ENCODE measurements around the gene ST6GAL1. TPM values are rescaled to one million over a fixed set of nuclear protein-coding genes. Genes with fewer than 3 reads are reported as not detected.
"Not testable (repeated sequence)": the region's sequence is repeated elsewhere in the genome, so short reads cannot be mapped to it uniquely, and the experiment has no call there.

ST6GAL1 gene
- total RNA-seq, 4 donors from 2014 or later: 11.1 to 29.8 (median 18.6) TPM

DNA sequence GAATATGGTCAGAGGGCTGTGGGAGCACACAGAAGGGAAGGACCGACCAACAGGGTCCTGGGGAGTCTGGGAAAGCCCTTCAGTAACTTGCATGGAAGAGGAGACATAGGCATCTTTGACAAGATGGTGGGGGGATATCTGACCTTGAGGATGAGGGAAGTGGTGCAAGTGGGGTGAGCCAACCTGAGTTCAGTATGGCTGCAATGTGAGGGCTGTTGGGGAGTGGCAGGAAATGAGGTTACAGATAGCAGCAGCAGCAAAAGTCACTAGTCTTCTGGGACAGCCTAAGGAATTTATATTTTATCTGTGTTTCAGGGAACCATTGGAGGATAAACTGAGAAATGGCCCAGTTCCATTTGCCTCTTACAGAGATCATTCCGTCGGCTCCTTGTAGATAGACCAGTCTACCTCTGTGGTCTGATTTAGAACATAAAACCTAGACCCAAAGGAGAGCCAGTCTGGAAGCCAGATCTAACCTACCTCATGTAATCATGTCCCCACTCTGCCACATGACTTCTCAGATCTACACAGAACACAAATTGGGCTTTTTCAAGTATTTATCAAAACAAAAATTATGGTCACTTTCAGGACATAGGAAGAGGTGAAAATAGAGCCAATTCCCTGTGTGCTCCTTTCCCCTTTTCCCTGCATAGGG lies 75.6 kb downstream of the ST6GAL1 start:
- Histone ChIP-seq H3K9me3 (no peaks in the 10 kb centered on the region), H3K27me3 (no peaks in the 10 kb centered on the region), H3K27ac (no peak overlapping the region), H3K4me3 (no peak overlapping the region), H3K4me1 (peaks cover 0 to 17% of the 10 kb centered on the region in 2 donors), H3K36me3 (no peaks in the 10 kb centered on the region)
- ATAC-seq: no peak
- DNase-seq: no peak
- no peak for TF ChIP-seq POLR2A (IDR thresholded peaks at IDR 0.05)
- TF ChIP-seq CTCF (IDR thresholded peaks at IDR 0.05 in 4 of 5, conservative IDR thresholded peaks at IDR 0.05 in 1 of 5): no peak
- intact Hi-C loops (cut with DNase I; ENCODE audit: low total_unique reads) (no loop called here), in situ Hi-C loops (cut with MboI; ENCODE audit: low sequenced_read_pairs in 4 of 4) (no loop called here)

- H3K9me3 ChIP-seq: no peaks in the 10 kb centered on the region
- intact Hi-C loops (cut with DNase I; ENCODE audit: low total_unique reads): no loop called here
- H3K4me3 ChIP-seq: no peak overlapping the region
- H3K27me3 ChIP-seq: no peaks in the 10 kb centered on the region
- in situ Hi-C loops (cut with MboI; ENCODE audit: low sequenced_read_pairs in 4 of 4): no loop called here
- peak in 1 of 2 donors; percentile 75 for ATAC-seq
- H3K36me3 ChIP-seq: no peaks in the 10 kb centered on the region
- H3K4me1 ChIP-seq: peaks cover 0 to 22% of the 10 kb centered on the region in 2 donors
- DNase-seq: no peak
- TF ChIP-seq CTCF (IDR thresholded peaks at IDR 0.05 in 4 of 5, conservative IDR thresholded peaks at IDR 0.05 in 1 of 5): no peak
- no peak for TF ChIP-seq POLR2A (IDR thresholded peaks at IDR 0.05)
- H3K27ac ChIP-seq: peak overlapping the region in 2 of 4 donors; percentile 11 to 52
Observed at GRCh38 chr3:187006864-187007630, 76.7 kb downstream of the ST6GAL1 start.

- H3K27ac ChIP-seq: peak overlapping the region in 1 of 4 donors; percentile 8
- in situ Hi-C loops (cut with MboI; ENCODE audit: low sequenced_read_pairs in 4 of 4); ATAC-seq; H3K36me3 ChIP-seq; H3K9me3 ChIP-seq; H3K4me3 ChIP-seq; DNase-seq; intact Hi-C loops (cut with DNase I; ENCODE audit: low total_unique reads); H3K27me3 ChIP-seq: not testable (repeated sequence)
- peaks cover 0 to 39% of the 10 kb centered on the region in 2 donors for H3K4me1 ChIP-seq
Observed at GRCh38 chr3:187010382-187010781, 80.1 kb downstream of the ST6GAL1 start.

DNA sequence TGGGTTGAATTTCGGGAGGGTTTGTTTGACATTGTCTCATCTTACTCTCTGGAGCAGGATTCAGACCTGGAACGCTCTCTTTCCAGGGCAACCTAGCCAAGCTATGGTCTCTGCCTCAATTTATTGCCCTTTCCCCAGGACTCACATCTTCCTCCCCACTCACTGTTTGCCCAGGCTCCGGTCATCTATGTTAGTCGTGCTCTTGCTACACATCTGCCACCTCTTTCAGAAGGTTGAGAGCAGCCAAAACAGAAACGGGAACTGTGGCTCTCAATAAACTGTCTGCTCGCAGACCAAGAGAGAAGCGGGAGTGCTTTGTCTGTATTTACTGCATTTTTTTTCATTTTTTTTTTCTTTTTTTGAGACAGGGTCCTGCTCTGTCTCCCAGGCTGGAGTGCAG lies 81.6 kb downstream of the ST6GAL1 start:
- ATAC-seq: no peak
- TF ChIP-seq POLR2A (IDR thresholded peaks at IDR 0.05): no peak
- TF ChIP-seq CTCF (IDR thresholded peaks at IDR 0.05 in 4 of 5, conservative IDR thresholded peaks at IDR 0.05 in 1 of 5): no peak

DNA sequence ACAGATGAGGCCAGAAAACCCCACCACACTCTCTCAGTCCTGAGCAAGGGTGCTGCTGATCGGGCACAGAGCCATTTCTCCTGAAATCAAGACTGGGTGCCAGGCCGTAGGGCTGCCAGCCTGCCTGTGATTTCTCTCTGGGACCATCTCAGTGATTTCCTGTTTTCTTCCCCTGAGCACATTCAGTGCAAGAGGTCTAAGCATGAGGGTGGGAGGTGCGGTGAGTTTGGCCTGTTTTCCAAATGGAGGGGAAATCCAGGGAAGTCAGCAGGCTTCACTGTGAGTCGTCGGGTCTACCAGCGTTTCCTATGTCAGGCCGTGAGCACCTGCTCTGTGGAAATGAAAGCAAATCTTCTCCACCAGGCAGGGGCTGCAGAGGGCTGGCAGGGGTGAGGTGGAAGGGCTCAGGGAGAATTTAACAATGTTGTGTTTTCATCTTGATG lies 82.3 kb downstream of the ST6GAL1 start:
- peak in 1 of 2 donors; percentile 45 for ATAC-seq

More for the DNA sequence above, 81.6 kb downstream of the ST6GAL1 start:
- intact Hi-C loops (cut with DNase I; ENCODE audit: low total_unique reads): no loop called here
- Histone ChIP-seq H3K9me3 (no peaks in the 10 kb centered on the region), H3K27ac (peak overlapping the region in 3 of 4 donors; percentile 28 to 58 (median 37)), H3K4me3 (no peak overlapping the region), H3K4me1 (peaks cover 0 to 34% of the 10 kb centered on the region in 2 donors), H3K27me3 (no peaks in the 10 kb centered on the region), H3K36me3 (no peaks in the 10 kb centered on the region)
- in situ Hi-C loops (cut with MboI; ENCODE audit: low sequenced_read_pairs in 4 of 4): no loop called here
- DNase-seq: no peak

More for the DNA sequence above, 82.3 kb downstream of the ST6GAL1 start:
- intact Hi-C loops (cut with DNase I; ENCODE audit: low total_unique reads) (no loop called here), in situ Hi-C loops (cut with MboI; ENCODE audit: low sequenced_read_pairs in 4 of 4) (no loop called here)
- DNase-seq: no peak
- no peaks in the 10 kb centered on the region for H3K27me3 ChIP-seq
- H3K4me1 ChIP-seq: peaks cover 0 to 34% of the 10 kb centered on the region in 2 donors
- no peak overlapping the region for H3K4me3 ChIP-seq
- H3K36me3 ChIP-seq: no peaks in the 10 kb centered on the region
- H3K9me3 ChIP-seq: no peaks in the 10 kb centered on the region
- TF ChIP-seq CTCF (IDR thresholded peaks at IDR 0.05 in 4 of 5, conservative IDR thresholded peaks at IDR 0.05 in 1 of 5) (no peak), POLR2A (IDR thresholded peaks at IDR 0.05) (no peak)
- peak overlapping the region in 3 of 4 donors; percentile 28 to 58 (median 37) for H3K27ac ChIP-seq

Measured in gastrocnemius medialis (tissue), 4 donors.